ENCODE measurements around the gene FGL2.
"Not testable (repeated sequence)": the region's sequence is repeated elsewhere in the genome, so short reads cannot be mapped to it uniquely, and the experiment has no call there.

FGL2 gene, protein sequence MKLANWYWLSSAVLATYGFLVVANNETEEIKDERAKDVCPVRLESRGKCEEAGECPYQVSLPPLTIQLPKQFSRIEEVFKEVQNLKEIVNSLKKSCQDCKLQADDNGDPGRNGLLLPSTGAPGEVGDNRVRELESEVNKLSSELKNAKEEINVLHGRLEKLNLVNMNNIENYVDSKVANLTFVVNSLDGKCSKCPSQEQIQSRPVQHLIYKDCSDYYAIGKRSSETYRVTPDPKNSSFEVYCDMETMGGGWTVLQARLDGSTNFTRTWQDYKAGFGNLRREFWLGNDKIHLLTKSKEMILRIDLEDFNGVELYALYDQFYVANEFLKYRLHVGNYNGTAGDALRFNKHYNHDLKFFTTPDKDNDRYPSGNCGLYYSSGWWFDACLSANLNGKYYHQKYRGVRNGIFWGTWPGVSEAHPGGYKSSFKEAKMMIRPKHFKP

DNA sequence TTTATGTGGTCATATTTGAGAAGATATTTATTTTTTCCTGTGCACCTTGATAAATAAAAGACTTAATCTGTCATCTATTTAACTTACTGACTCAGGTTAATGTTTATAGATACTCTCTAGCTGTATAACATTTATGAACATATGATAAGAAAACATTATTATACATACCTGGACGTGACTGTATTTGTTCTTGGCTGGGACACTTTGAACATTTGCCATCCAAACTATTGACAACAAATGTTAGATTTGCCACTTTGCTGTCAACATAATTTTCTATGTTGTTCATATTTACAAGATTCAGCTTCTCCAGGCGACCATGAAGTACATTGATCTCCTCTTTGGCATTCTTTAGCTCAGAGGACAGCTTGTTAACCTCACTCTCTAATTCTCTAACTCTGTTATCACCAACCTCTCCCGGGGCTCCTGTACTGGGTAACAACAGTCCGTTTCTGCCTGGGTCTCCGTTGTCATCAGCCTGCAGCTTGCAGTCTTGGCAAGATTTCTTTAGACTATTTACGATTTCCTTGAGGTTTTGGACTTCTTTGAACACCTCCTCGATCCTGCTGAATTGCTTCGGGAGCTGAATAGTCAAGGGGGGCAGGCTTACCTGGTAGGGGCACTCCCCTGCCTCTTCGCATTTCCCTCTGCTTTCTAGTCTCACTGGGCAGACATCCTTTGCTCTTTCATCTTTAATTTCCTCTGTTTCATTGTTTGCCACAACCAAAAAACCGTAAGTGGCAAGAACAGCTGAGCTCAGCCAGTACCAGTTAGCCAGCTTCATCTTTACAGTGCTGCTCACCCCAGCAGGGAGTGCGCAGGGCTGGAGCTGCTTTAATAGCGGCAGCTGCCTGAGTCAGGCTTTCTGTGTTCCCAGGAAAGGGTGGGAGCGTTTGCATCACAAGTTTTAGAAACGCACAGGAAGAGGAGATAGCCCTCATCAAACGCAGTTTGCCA is at the start of gene FGL2:
Gene FGL2 (minus strand): TSS at position 807 of the 954 bp plus-strand sequence. CDS start 26 bp downstream, at position 781.
- no peak for DNase-seq

- DNase-seq = no peak
Observed at GRCh38 chr7:77248154-77248553, 48.5 kb upstream of the FGL2 start.

DNA sequence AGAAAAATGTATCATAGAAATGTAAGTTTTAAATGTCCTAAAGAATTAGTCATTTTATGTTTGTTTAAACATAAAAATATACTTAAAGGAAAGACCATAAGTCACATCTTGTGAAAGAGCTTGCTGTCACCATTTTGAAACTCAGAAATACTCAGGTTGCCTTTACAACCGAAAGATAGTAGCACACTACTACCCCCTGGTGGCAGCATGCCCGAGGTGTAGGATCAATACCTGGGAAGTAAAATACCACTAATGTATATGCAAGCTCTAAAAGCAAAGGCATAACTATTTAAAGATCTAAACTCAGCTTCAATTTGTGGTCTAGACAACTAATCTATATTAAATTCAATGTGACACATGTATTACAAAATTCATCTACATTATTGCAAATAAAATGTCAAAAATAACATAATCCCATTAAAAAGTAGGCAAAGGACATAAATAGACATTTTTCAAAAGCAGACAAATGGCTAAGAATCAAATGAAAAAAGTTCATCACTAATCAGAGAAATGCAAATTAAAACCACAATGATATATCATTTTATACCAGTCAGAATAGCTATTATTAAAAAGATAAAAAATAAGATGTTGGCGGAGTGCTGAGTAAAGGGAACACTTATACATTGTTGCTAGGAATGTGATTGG is 47.7 kb upstream of the FGL2 start:
- DNase-seq = peak; percentile 36

- DNase-seq = no peak
Observed at GRCh38 chr7:77246026-77246640, 46.5 kb upstream of the FGL2 start.

- DNase-seq = no peak
Observed at GRCh38 chr7:77245015-77245755, 45.6 kb upstream of the FGL2 start.

DNA sequence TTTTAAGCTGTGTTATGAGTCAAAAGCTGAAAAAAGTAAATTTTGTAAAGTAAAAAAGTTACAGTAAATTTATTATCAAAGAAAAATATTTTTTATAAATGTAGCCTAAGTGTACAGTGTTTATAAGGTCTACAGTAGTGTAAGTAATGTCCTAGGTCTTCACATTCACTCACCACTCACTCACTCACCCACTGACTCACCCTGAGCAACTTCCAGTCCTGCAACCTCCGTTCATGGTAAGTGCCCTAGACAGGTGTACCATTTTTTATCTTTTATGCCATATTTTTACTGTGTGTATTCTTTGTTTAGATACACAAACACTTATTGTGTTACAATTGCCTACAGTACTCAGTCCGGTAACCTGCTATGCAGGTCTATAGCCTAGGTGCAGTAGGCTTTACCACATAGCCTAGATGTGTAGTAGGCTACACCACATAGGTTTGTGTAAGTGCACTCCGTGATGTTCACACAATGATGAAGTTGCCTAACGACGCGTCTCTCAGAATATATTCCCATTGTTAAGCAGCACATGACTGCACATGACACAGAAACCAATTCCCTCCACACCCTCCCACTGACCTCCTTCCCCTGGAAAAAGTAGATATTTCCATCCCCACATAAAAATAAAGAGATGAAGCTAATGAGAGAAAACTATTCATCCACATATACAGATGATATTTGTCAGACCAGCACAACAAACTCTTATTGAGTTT is 44.8 kb upstream of the FGL2 start:
- DNase-seq = no peak

DNA sequence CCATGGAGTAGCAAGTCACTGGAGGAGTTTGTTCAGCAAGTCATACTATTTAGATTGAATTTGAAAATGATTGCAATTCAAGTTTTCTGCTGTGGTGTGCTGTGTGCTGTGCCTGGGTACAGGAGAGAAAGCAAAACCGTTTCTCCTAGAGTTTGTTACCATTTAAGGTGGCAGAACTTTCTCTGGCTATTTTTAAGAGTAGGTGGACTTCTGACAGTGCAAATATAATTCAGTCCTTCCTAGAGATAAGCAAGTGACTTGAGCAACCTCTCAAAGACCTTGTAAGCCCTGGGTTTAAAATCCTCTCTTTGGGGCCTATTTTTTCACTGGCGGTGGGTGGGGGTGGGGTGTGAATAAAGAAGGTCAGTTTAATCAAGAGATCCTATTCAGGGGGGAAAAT is 42.9 kb upstream of the FGL2 start:
- no peak for DNase-seq

DNA sequence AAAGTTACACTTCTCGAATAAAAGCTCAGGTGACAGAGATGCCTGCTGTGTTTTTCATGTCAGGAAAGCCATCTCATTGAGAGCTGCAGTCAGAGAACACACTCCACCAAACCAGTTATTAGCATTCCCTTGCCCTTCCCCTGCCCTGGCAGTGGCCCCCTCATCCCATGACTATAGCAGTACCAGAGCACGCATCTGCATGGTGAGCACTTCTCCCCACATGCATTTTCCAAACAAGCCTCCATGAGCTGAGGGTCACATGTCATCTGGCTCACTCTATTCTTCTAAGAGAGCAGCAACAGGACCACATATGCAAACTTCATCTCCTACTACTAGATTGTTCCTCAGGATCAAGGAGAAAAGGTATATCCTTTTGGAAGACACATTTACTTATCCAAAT is 42.4 kb upstream of the FGL2 start:
- no peak for DNase-seq

DNA sequence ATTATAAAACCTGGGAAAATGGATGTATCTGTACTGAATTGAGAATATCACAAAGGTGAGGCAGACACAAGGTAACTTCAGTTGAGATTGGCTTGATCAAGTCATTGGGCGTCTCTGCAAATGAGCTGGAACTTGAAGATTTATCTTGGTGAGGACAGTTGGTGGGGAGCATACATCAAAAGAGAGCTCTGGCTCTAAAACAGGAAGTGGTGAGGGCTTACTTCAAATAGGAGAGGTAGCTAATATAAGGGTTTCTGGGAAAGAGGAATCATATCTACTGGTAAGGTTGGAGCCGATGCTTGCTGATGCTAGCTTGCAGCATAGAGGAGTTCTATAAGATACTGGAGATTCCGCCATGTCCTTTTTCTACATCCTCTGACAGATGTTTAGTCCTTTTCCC is 39.9 kb upstream of the FGL2 start:
- no peak for DNase-seq

DNA sequence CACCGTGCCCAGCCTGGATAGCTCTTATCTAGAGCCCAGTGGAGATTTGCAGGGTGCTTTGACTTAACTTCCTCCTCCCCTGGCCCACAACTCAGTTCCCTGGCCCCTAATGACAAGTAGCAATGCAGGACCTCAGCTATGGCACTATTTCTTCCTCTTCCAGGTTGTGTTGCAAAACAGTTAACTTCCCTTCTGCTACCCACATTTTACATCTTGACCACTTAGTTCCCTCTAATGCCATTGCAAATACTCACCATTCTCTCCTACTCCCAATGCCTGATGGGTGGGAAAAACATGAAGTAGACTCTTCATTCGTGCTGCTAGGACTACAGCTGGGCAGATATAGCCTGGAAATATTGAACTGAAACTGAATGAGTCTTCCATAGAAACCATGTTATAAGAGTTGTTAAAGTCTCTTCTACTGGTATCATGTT is 39.1 kb upstream of the FGL2 start:
- DNase-seq = no peak

- no peak for DNase-seq
Observed at GRCh38 chr7:77235276-77235675, 35.7 kb upstream of the FGL2 start.

DNA sequence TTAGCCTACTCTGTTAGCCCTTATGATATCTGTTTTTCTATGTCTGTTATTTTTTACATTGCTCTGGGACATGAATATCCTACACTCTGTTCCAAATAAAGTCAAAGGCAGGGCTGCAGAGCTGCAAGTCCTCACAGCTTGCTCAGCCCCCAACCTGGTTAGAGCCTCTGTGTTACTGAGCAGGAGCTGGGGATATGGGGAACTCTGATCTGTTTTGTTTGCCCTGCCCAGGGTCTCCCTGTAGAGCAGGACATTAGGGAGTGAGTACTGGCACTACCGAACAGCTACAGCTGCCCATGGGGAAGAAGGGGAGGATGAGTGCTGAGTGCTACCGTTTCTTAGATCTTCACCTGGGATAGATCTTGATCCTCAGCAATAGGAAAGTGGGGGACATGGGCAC is 32.8 kb upstream of the FGL2 start:
- no peak for DNase-seq

GRCh38 chr7:77228795-77229194 is 29.2 kb upstream of the FGL2 start:
- not testable (repeated sequence) for DNase-seq

- no peak for DNase-seq
Observed at GRCh38 chr7:77226357-77226839, 26.8 kb upstream of the FGL2 start.

DNA sequence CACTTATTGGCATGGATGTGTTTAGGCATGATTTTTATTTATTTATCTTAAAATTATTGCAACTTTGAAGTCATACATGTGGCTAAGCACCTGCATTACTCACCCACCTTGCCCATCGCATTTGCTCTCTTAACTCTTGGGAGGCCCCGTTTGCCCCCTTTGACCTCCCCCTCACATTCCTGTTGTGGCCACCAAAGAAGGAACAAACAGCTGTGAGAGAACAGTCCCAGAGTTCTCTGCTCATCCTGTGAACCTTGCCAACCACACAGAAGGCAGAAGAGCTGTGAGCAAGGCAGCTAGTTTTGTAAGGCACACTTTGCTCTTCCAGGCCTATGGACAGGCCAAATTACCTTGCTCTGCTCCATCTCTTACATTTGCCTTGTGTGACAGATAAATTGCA is 23.6 kb upstream of the FGL2 start:
- DNase-seq = no peak

DNA sequence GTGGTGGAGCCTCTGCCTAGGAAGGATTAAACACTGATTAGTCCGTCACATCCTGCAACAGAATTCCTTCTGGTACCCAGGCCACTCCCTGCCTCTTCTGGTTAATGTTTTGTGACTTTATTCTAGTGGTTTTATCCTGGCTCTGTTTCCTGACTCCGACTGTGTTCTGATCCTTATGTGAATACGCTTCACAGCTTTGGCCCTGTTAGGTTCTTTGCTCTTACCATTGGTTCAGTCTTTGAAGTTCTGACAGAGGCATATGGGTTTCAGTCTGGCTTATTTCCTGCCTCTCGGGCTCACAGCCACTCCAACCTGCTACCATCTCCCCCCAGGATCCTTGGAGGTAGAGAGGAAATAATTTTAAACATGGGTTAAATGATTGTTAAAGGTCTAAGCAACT is 23.2 kb upstream of the FGL2 start:
- no peak for DNase-seq

DNA sequence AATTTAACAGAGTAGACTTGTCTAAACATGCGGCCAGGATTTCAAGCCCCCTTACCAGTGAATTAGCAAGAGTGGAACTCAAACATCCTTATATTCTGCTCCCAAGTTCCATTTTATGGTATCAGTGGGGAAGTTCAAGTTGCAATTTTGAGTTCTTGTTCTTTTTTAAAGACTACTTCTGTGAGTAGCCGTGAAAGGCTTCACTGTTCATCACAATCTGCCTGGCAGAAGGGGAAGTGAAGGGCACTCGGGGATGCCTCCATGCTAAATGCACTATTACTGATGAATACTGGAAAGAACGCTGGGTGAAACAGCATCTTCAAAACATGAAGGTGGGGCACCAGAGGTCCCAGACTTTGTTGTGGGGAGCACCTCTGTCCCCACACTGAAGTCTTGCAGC is 22.4 kb upstream of the FGL2 start:
- DNase-seq = no peak

- DNase-seq = not testable (repeated sequence)
Observed at GRCh38 chr7:77219701-77220331, 20.2 kb upstream of the FGL2 start.

GRCh38 chr7:77217474-77218185 is 18.0 kb upstream of the FGL2 start:
- no peak for DNase-seq

Measured in NCI-H187 treated with DMSO at 0.1 percent for 48 hours (cell line).